Endothelial cell of umbilical vein (primary cell): ENCODE data around the gene GTF2H4. TPM values are rescaled to one million over a fixed set of nuclear protein-coding genes. Genes with fewer than 3 reads are reported as not detected.

Source experiments
- BruUV-seq: library from RNA; stranded (reverse); fragments of 400-500 nt; replicated peaks from 2 replicates; lab custom pipeline; 2021; lab: Mats Ljungman, UMichigan
- CTCF ChIA-PET: fragments of 300-600, 350-600 bp; sonication (Branson Sonifier 250); formaldehyde crosslinking; loops from one replicate; lab custom pipeline; 2021; ENCODE audit warnings: antibody characterized with exemption, inconsistent platforms; lab: Charles Lee
- POLR2A ChIA-PET: fragments of 300-600, 350-600 bp; sonication (Branson Sonifier 250); formaldehyde crosslinking; loops from one replicate; lab custom pipeline; 2021; ENCODE audit warnings: antibody characterized with exemption, inconsistent platforms; lab: Charles Lee
- DNase-seq: peaks from one replicate; pipeline ENCODE4 v3.0.0-alpha.2; 2011; ENCODE audit warnings: low read depth, low spot score
- FAIRE-seq: peaks from 2 replicates; lab custom pipeline; 2011; peaks lifted over from hg19 to GRCh38; lab: Jason Lieb, UNC
- H2AFZ ChIP-seq: 2 replicates; pipeline ENCODE4 v1.6.0; 2012; ENCODE audit warnings: low read depth, low read length, control low read depth, inconsistent platforms
- H3K27ac ChIP-seq: 2 replicates; pipeline ENCODE4 v1.5.1; 2011; ENCODE audit warnings: low read depth, mild to moderate bottlenecking, control low read depth, low read length, moderate library complexity; ENCODE audit not compliant: insufficient read depth
- H3K27me3 ChIP-seq, 2 experiments: 2 replicates each; pipeline versions ENCODE4 v1.6.0 to v1.6.1; 2011; ENCODE audit warnings: low read length in 2 of 2, mixed read lengths in 1 of 2; ENCODE audit not compliant: control insufficient read depth in 2 of 2, insufficient read depth in 2 of 2
- H3K36me3 ChIP-seq, 2 experiments: 2 replicates in 1 of 2; 3 replicates in 1 of 2; pipeline ENCODE4 v1.5.1; 2011; ENCODE audit warnings: low read length in 2 of 2, mild to moderate bottlenecking in 1 of 2, moderate library complexity in 1 of 2; ENCODE audit not compliant: control insufficient read depth in 2 of 2, insufficient read depth in 2 of 2; ENCODE audit errors: extremely low read depth in 1 of 2
- H3K4me1 ChIP-seq: 3 replicates; pipeline ENCODE4 v1.5.1; 2011; ENCODE audit warnings: mild to moderate bottlenecking, low read length; ENCODE audit not compliant: control insufficient read depth, insufficient read depth; ENCODE audit errors: extremely low read depth
- H3K4me2 ChIP-seq: 2 replicates; pipeline ENCODE4 v1.6.1; 2011; ENCODE audit warnings: low read length, control low read depth, mixed read lengths; ENCODE audit not compliant: insufficient read depth
- H3K4me3 ChIP-seq, 3 experiments: fragments of 200-600 bp in 1 of 3; sonication (generic), shearing (Covaris generic) in 1 of 3; replicated peaks in 1 of 3; 2 replicates each; pipeline ENCODE4 v1.5.1; 2011 to 2016; ENCODE audit warnings: control low read depth in 3 of 3, low read length in 3 of 3, mild to moderate bottlenecking in 2 of 3, inconsistent platforms in 1 of 3, low read depth in 1 of 3, moderate library complexity in 1 of 3; ENCODE audit not compliant: insufficient read depth in 1 of 3
- H3K79me2 ChIP-seq: 2 replicates; pipeline ENCODE4 v1.6.0; 2012; ENCODE audit warnings: low read length, inconsistent platforms; ENCODE audit not compliant: control insufficient read depth, insufficient read depth
- H3K9ac ChIP-seq: replicated peaks from 2 replicates; pipeline ENCODE3; 2011; ENCODE audit warnings: low read length, control low read depth; ENCODE audit not compliant: insufficient read depth; ENCODE audit errors: extremely low read depth
- H3K9me1 ChIP-seq: replicated peaks from 3 replicates; pipeline ENCODE4 v1.6.0; 2011; ENCODE audit warnings: mild to moderate bottlenecking, low read length; ENCODE audit not compliant: control insufficient read depth, insufficient read depth; ENCODE audit errors: extremely low read depth
- H3K9me3 ChIP-seq: replicated peaks from 2 replicates; pipeline ENCODE4 v1.5.1; 2012; ENCODE audit warnings: low read length, inconsistent platforms; ENCODE audit not compliant: control insufficient read depth, insufficient read depth
- H4K20me1 ChIP-seq: replicated peaks from 2 replicates; pipeline ENCODE3; 2011; ENCODE audit warnings: mild to moderate bottlenecking, low read length; ENCODE audit not compliant: control insufficient read depth, insufficient read depth; ENCODE audit errors: extremely low read depth
- CTCF ChIP-seq, 2 donors: IDR thresholded peaks; 1 replicate in 1 of 2; 2 replicates in 1 of 2; pipeline ENCODE4 v1.5.1; 2011; ENCODE audit warnings: low read length in 2 of 2, mild to moderate bottlenecking in 2 of 2, moderate library complexity in 2 of 2, control low read depth in 1 of 2, inconsistent platforms in 1 of 2, low read depth in 1 of 2; ENCODE audit not compliant: insufficient read depth in 1 of 2; ENCODE audit errors: extremely low read depth in 1 of 2
- FOS ChIP-seq: IDR thresholded peaks from 2 replicates; pipeline ENCODE4 v1.6.1; 2011; ENCODE audit warnings: mild to moderate bottlenecking, low read length, moderate library complexity, borderline replicate concordance; ENCODE audit not compliant: insufficient read depth
- GATA2 ChIP-seq: IDR thresholded peaks from 2 replicates; pipeline ENCODE4 v1.7.0; 2011; ENCODE audit warnings: low read depth, mild to moderate bottlenecking, moderate library complexity, mixed read lengths, low read length; ENCODE audit not compliant: insufficient read length, insufficient read depth
- JUN ChIP-seq: IDR thresholded peaks from 2 replicates; pipeline ENCODE4 v1.6.1; 2011; ENCODE audit warnings: borderline replicate concordance, low read depth; ENCODE audit not compliant: insufficient read length, insufficient read depth
- MYC ChIP-seq: IDR thresholded peaks from one replicate; pipeline ENCODE4 v1.6.1; 2011; ENCODE audit warnings: mild to moderate bottlenecking, low read depth, low read length
- POLR2A ChIP-seq: IDR thresholded peaks from 2 replicates; pipeline ENCODE4 v1.6.1; 2012; ENCODE audit warnings: low read depth, mild to moderate bottlenecking, control low read depth, low read length
- POLR2AphosphoS5 ChIP-seq: IDR thresholded peaks from 2 replicates; pipeline ENCODE4 v1.6.1; 2012; ENCODE audit warnings: low read depth, mild to moderate bottlenecking, control low read depth, low read length, moderate library complexity; ENCODE audit not compliant: insufficient read depth
- dilution Hi-C: fragments of 300-500 bp; cut with MboI; formaldehyde crosslinking; loops from one replicate; pipeline ENCODE4 v1.15.0; 2019; ENCODE audit warnings: low sequenced_read_pairs; ENCODE audit not compliant: extremely low pct_ligation_motif_present
- intact Hi-C: fragments of 100-400 bp; cut with micrococcal nuclease; formaldehyde crosslinking; loops from one replicate; pipeline ENCODE4 v1.10.0; 2022
- polyA plus RNA-seq, 4 experiments: library from polyadenylated mRNA; depleted of rRNA in 3 of 4; stranded (reverse) in 3 of 4; unstranded in 1 of 4; fragments of >200 nt; gene quantifications; 2 replicates each; pipeline versions ENCODE4 v1.2.1 to v1.2.3, GENCODE V29; 2011 to 2012; ENCODE audit warnings: missing spikeins in 1 of 4
- total RNA-seq: library from RNA; stranded (reverse); gene quantifications from 2 replicates; pipeline ENCODE4 v1.2.3, GENCODE V29; 2021
- TF ChIP-seq, protein P1 (sequence below): IDR thresholded peaks from 2 replicates; pipeline ENCODE4 v1.6.1; 2011; ENCODE audit not compliant: insufficient read depth, insufficient read length

Gene GTF2H4
- total and polyA plus RNA-seq, 2 donors (not counting 3 experiments of a cell fraction or from before 2014, with no cell fraction given): 40.5 to 52.6 TPM

- no peak overlapping the region for H3K4me2 ChIP-seq
- FAIRE-seq (no peak), DNase-seq (no peak)
- TF ChIP-seq POLR2A: no peak
- TF ChIP-seq JUN: no peak
- no peak for TF ChIP-seq FOS
- no peak for TF ChIP-seq MYC
- no peak for TF ChIP-seq GATA2
- TF ChIP-seq POLR2AphosphoS5: no peak
- TF ChIP-seq, protein P1, sequence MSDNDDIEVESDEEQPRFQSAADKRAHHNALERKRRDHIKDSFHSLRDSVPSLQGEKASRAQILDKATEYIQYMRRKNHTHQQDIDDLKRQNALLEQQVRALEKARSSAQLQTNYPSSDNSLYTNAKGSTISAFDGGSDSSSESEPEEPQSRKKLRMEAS: no peak
- no peak for TF ChIP-seq CTCF (IDR thresholded peaks at IDR 0.05; ENCODE audit: extremely low read depth in 1 of 2, insufficient read depth in 1 of 2, low read depth in 1 of 2, low read length in 2 of 2)
- H3K36me3 ChIP-seq: peaks cover 0 to 4% of the 10 kb centered on the region in 2 experiments
- H3K4me3 ChIP-seq: no peak overlapping the region
- H3K27me3 ChIP-seq: peaks cover 0 to 2% of the 10 kb centered on the region in 2 experiments
- H4K20me1 ChIP-seq: no peaks in the 10 kb centered on the region
- no peak overlapping the region for H3K27ac ChIP-seq
- dilution Hi-C loops: no loop called here
- ChIA-PET CTCF (interaction anchor here (1.0 to 1.7 kb wide), 5 partner anchors 9 to 156 kb away, joined by 3 to 5 read pairs (median 4); partner anchors contain the start of gene MUCL3), POLR2A (no interaction called here)
- no peak overlapping the region for H3K9ac ChIP-seq
- no peaks in the 10 kb centered on the region for H3K9me1 ChIP-seq
- no peaks in the 10 kb centered on the region for H3K4me1 ChIP-seq
- no TSS peak for BruUV-seq
- H3K79me2 ChIP-seq: no peaks in the 10 kb centered on the region
- no peaks in the 10 kb centered on the region for H3K9me3 ChIP-seq
- H2AFZ ChIP-seq: no peak overlapping the region
- intact Hi-C loops: no loop called here
Observed at GRCh38 chr6:30931272-30931671, 23.3 kb downstream of the GTF2H4 start.
